Measurements from ENCODE around the gene SAP30L.

SAP30L gene

GRCh38 chr5:154445422-154446194 is at the start of gene SAP30L:
SAP30L (plus strand) TSS chr5:154445997; CDS start chr5:154446605, 608 bp downstream.
- peak; percentile 86 to 87 for DNase-seq (ENCODE audit: low read depth in 2 of 2)

- DNase-seq (ENCODE audit: low read depth in 2 of 2) = no peak
These were observed 49.7 kb upstream of the SAP30L start for GRCh38 chr5:154396128-154396527.

- DNase-seq (ENCODE audit: low read depth in 2 of 2) = no peak
These were observed 48.0 kb upstream of the SAP30L start for GRCh38 chr5:154397652-154398406.

GRCh38 chr5:154400678-154401077 is 45.1 kb upstream of the SAP30L start:
- no peak for DNase-seq (ENCODE audit: low read depth in 2 of 2)

- DNase-seq (ENCODE audit: low read depth in 2 of 2) = no peak
These were observed 44.4 kb upstream of the SAP30L start for GRCh38 chr5:154401355-154401754.

- DNase-seq (ENCODE audit: low read depth in 2 of 2) = no peak
These were observed 43.9 kb upstream of the SAP30L start for GRCh38 chr5:154401931-154402330.

- DNase-seq (ENCODE audit: low read depth in 2 of 2) = no peak
These were observed 43.2 kb upstream of the SAP30L start for GRCh38 chr5:154402611-154403010.

- no peak for DNase-seq (ENCODE audit: low read depth in 2 of 2)
These were observed 42.6 kb upstream of the SAP30L start for GRCh38 chr5:154403234-154403633.

- DNase-seq (ENCODE audit: low read depth in 2 of 2) = no peak
These were observed 41.9 kb upstream of the SAP30L start for GRCh38 chr5:154403776-154404387.

GRCh38 chr5:154405078-154405792 is 40.6 kb upstream of the SAP30L start:
- DNase-seq (ENCODE audit: low read depth in 2 of 2) = peak; percentile 37 to 44

GRCh38 chr5:154406231-154406630 is 39.6 kb upstream of the SAP30L start:
- no peak for DNase-seq (ENCODE audit: low read depth in 2 of 2)

- no peak for DNase-seq (ENCODE audit: low read depth in 2 of 2)
These were observed 39.0 kb upstream of the SAP30L start for GRCh38 chr5:154406826-154407225.

- no peak for DNase-seq (ENCODE audit: low read depth in 2 of 2)
These were observed 37.0 kb upstream of the SAP30L start for GRCh38 chr5:154408811-154409210.

- no peak for DNase-seq (ENCODE audit: low read depth in 2 of 2)
These were observed 36.5 kb upstream of the SAP30L start for GRCh38 chr5:154409230-154409840.

GRCh38 chr5:154410008-154410407 is 35.8 kb upstream of the SAP30L start:
- DNase-seq (ENCODE audit: low read depth in 2 of 2) = no peak

- DNase-seq (ENCODE audit: low read depth in 2 of 2) = no peak
These were observed 35.0 kb upstream of the SAP30L start for GRCh38 chr5:154410786-154411185.

GRCh38 chr5:154411338-154411737 is 34.5 kb upstream of the SAP30L start:
- no peak for DNase-seq (ENCODE audit: low read depth in 2 of 2)

- DNase-seq (ENCODE audit: low read depth in 2 of 2) = no peak
These were observed 33.5 kb upstream of the SAP30L start for GRCh38 chr5:154412316-154412715.

- no peak for DNase-seq (ENCODE audit: low read depth in 2 of 2)
These were observed 32.9 kb upstream of the SAP30L start for GRCh38 chr5:154412925-154413324.

GRCh38 chr5:154415114-154415513 is 30.7 kb upstream of the SAP30L start:
- no peak for DNase-seq (ENCODE audit: low read depth in 2 of 2)

GRCh38 chr5:154418344-154418820 is 27.4 kb upstream of the SAP30L start:
- no peak for DNase-seq (ENCODE audit: low read depth in 2 of 2)
